HG02884 (cell line): ENCODE results near the gene CD7.

Source experiments
- ATAC-seq: cut with Tn5 transposase; IDR thresholded peaks from one replicate; pipeline ENCODE4 v1.9.1; 2021; ENCODE audit warnings: mild to moderate bottlenecking, moderate library complexity; ENCODE audit not compliant: unreplicated experiment

The CD7 gene

DNA sequence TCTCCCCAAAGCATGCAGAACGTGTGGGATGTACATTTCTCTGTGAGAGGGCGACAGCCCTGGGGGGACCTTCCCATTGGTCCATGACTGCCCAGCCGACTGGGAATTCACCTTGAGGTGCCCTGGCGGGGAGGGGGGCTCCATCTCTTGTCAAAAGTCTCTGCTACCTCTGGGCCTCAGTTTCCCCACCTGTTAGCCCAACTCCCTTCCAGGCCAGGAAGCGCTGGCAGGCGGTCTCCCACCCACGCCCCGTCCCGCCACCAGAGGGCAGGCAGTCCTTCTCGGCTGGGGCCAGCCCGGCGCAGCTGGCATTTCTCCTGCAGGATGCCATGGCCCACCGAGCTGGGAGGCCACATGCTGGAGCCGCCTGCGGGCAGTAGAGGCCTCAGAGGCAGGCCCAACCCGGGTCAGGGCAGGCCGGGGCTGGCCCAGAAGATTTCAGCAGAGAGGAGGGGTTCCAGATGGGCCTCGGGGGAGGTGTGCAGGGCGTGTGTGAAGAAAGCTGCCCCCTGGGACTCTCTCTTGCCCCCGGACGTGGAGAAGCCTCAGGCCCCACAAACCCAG lies 16.6 kb downstream of the CD7 start:
- ATAC-seq, result no peak

GRCh38 chr17:82300228-82300627 lies 17.2 kb downstream of the CD7 start:
- no peak for ATAC-seq

- no peak for ATAC-seq
Measured at GRCh38 chr17:82299452-82299851, 18.0 kb downstream of the CD7 start.

- ATAC-seq, result no peak
Measured at GRCh38 chr17:82298538-82299421, 18.6 kb downstream of the CD7 start.

DNA sequence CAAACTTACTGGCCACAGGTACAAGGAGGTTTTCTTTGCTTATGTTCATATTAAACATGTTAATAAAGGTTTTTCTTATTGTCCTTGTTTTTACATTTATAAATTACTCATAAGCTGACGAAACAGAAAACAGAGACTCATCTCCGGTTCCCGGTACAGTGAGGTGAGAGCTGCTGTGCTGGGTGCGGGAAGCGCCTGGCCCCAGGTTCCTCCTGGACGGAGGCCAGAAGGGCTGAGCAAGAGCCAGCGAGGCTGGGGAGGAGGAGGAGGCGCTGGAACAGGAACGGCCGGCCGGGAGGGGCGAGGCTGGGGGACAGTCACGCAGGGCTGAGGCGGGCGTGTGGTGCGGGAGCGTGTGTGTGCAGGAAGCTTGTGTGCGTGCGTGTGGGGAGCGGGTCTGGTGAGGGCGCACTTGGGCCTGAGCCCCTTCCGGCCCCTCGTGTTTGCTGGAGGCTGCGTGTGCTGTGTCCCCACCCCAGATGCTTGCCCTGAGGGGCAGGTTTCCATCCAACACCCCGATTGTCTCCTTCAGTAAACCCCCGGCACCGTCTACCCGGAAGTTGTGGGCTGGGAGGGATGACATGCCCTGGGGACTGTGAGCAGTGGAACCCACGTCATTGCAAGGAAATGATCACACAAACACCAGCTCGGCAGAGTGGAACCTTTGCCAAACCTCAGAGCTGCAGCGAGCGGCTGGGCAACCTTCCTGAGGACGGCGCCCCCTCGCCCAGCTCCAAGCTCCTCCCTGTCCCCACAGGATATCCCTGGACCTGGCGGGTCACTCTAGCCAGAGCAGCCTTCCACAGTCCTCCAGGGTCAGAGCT lies 19.5 kb downstream of the CD7 start:
- peak; percentile 48 for ATAC-seq

GRCh38 chr17:82297280-82297713 lies 20.1 kb downstream of the CD7 start:
- no peak for ATAC-seq

- ATAC-seq, result no peak
Measured at GRCh38 chr17:82296511-82297279, 20.7 kb downstream of the CD7 start.

DNA sequence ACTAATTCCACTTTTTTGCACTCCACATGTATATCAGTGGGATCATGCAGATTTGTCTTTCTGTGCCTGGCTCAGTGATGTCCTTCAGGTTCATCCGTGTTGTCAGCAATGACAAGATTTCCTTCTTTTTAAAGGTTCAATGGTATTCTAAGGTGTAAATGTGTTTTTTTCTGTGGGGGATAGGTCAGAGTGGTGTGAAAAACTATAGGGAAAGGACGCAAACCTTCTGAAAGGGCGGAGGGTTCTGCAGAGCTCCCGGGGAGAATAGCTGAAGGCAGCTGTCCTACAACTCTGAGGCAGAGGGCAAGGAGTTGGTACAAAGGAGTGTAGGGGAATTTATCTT lies 22.0 kb downstream of the CD7 start:
- no peak for ATAC-seq

DNA sequence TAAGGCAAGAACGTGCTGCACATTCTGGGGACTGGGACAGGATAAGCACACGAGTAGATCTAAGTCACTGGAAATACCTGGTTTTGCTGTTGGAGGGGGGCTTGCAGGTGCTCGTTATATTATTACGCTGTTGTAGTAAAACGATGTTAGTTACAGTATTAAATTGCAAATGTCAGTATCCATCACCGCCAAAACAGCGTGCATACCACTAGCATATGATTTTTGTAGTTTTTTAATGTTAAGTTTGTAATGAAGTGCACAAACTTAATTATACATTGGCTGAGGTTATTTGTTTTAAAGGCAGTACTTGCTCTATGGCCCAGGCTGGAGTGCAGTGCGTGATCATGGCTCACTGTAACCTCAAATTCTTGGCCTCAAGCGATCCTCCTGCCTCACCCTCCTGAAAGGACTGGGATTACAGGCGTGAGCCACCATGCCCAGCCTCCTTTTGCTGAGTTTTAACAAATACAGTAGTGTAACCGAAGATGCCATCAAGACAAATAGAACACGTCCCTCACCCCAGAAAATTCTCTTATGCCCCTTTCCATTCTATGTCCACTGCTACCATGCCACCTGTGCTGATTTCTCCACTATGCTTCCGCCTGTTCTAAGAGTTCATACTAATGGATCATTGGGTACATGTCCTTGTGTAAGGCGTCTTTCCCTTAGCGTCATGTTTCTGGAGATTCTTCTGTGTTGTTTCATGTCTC lies 23.2 kb downstream of the CD7 start:
- ATAC-seq, result no peak

DNA sequence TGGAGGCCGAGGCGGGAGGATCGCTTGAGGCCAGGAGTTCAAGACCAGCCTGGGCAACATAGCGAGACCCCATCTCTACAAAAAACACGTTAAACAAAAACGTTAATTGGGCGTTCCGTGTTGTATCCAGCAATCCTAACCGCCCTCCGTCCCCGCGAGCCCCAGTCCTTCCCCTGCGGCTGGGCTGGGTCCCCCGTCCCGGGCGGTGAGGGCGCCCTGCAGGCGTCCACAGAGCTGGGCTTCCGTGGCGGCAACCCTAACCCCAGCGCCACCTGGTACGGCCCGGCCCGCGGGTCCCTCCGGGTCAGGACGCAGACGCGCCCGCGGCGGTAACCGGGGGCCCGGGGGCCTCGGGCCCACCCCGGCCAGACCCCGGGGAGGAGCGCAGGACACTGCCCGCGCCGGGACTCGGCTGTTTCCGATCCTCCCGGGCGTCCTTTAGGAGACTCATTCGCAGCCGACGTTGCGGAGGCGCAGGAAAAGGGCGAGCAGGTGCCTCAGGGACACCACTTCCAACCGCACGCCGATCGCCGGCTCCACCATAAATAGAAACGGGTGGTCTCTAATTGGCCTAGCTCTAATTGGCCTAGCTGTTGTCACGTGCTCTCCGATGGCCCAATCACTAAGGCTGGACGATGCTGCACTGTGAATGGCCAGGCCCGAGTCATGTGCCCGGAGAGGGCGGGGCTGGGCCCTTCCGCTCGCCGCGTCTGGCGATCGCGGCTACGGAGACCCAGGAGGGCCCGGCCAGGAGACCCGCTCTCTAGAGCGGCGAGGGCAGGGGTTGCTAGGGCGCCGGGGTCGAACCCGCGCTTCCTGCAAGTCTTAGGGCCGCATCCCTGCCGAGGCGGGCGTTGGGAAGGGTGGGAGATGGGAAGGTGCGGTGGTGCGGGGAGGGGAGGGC lies 24.9 kb downstream of the CD7 start:
- ATAC-seq, result peak; percentile 93

- ATAC-seq, result no peak
Measured at GRCh38 chr17:82291582-82292250, 25.7 kb downstream of the CD7 start.

- ATAC-seq, result no peak
Measured at GRCh38 chr17:82287868-82288801, 29.3 kb downstream of the CD7 start.

DNA sequence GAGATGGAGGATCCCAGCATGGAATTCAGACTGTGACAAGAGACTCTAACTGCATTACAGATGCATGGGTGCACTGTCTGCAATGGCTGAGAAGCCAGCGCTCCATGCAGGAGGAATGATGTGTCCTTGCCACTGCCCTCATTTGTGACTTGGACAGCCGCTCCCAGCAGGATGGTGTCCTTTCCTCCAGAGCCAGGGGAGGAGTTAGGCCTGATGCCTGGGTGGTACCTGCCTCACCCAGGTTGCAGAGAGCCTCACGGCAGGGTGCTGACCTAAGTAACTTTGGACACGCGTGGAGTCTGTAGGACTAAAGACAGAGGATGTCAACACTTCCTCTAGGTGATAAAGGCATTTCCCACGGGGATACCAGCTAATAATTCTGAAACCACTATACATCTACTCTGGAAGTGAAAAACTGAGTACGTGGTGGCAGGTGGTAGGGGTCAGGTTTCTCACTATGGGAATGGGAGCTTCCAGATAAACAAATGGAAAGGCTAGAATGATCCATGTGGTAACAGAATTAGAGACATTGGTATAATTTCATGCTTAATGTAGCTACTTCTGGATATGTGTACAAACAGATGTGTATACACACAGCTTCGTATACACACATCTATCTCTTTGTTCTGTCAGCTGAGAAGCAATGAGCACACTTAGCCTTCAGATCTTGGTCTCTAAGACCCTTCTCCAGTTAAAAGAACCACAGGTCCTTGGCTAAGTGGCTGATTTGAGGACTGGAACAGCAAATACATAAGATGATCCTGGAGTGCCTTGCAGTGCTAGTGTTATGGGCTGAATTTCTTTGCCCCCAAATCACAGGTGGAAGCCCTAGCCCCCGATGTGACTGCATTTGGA lies 30.2 kb downstream of the CD7 start:
- no peak for ATAC-seq

GRCh38 chr17:82285141-82285540 lies 32.3 kb downstream of the CD7 start:
- no peak for ATAC-seq

GRCh38 chr17:82283208-82283749 lies 34.1 kb downstream of the CD7 start:
- ATAC-seq, result no peak
